Activated naive CD4-positive, alpha-beta T cell treated with Interleukin-2 at 50 U/mL for 16 hours (primary cell): ENCODE results near the gene CXorf65.

Experiments
- DNase-seq: peaks from one replicate; pipeline ENCODE4 v3.0.0-alpha.2; 2020

CXorf65 gene

DNA sequence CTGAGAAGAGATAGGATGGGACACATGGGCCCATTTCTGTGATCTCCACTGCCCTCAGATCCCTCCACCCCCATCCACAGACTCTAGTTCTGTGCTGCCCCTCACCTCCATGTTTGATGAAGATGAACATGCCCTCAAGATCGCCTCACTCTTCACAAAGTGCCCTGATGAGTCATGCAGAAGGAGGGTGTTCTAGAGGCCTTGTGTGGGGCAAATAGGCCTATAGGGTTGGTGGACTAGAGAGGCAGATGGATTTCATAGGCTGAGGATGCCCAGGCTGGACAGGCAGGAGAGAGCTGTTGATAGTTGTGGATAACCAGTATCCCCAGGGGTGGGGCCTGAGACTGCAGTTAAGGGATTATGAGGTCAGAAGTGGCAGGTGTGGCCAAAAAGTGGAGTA lies at the start of gene CXorf65:
CXorf65 (minus strand) TSS at position 314 of the 400 bp plus-strand sequence; CDS start at position 130, 184 bp downstream.
- no peak for DNase-seq

DNA sequence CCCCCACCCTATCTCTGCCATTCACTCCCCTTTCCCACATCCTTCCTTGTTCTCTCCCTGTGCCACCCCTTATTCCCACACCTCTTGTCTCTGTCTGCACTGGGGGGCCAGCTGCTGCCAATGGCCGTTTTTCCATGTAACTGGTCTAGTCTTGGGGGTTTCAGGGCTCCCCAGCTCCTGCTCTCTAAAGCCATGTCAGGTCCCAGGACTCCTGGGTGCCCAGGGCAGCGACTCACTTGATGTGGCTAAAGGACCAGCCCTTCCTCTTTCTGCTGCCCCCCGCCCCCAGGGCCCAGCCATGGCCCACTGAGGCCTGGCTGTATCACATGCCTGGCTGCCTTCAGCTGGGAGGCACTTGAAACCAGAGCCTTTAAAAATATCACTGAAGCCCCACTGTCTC lies 48.1 kb upstream of the CXorf65 start:
- DNase-seq = no peak

DNA sequence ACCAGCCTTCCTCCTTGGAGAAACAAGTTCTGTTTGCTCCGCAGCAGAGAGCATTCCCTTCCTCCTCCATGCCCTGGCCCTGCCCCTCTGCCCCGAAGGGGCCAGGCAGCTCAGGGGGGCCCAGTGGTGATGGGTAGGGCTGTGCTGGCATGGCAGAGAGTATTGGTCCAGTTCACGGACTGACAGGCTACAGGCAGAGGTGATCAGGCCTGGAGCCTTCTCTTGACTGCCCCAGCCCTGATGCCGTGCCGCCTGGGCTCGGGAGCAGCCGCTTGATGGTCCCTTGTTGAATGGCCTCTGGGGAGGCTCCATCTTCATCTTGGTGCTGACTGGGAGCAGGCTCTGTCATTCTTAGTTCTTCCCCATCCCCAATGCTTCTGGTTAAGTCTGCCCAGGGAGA lies 47.7 kb upstream of the CXorf65 start:
- no peak for DNase-seq

DNA sequence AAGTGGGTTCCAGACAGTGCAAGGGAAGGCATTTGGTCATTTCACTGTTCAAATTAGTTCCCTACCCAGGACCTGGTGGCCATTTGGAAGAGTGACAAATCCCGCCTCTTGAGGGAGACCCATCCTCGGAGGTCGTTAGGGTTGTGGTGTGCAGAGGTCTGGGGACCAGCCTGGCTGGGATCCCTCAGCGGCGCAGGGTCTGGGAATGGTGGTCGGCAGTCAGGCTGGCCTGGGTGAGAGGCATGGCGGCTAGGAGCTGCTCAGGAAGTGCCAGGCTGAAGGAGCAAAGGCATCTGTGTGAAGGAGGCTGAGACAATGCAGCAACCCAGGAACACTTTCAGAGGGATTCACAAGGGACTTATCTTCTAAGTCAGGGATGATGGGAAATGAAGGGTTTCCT lies 44.8 kb upstream of the CXorf65 start:
- no peak for DNase-seq

DNA sequence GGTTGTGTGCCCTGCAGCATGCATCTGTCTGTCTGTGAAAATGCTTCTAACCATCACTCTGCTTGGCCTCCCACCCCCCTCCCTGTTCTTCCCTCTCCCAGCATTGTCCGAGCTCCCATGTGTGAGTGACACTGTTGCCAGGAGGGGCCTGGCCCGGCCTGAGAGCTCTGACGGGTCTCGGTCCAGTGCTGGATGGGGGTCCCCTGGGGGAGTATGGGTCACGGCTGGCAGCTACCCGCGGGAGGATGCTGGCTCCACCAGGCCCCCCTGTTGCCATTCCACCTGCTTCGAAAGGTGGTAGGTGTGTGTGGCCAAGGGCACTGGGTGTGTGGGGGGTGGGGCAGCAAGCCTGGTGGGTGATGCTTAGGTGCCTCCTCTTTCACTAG lies 41.7 kb upstream of the CXorf65 start:
- no peak for DNase-seq

DNA sequence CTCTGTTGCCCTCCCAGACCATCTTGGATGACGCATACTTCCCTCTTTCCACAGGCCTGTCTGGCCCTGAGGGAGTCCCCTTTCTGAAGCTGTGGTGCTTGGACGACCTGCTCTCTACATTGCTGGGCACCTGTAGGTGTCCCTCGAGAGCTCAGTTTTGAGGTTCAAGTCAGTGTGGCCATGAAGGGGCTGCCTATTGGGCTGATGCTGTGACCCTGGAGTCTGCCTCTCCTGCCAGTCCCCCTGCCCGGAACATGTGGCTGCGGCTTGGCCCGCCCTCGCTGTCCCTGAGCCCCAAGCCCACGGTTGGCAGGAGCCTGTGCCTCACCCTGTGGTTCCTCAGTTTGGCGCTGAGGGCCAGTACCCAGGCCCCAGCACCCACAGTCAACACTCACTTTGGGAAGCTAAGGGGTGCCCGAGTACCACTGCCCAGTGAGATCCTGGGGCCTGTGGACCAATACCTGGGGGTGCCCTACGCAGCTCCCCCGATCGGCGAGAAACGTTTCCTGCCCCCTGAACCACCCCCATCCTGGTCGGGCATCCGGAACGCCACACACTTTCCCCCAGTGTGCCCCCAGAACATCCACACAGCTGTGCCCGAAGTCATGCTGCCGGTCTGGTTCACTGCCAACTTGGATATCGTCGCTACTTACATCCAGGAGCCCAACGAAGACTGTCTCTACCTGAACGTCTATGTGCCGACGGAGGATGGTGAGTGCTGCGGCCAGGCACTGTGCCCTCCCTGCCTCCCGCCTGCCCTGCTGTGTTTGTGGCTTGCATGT lies 41.1 kb upstream of the CXorf65 start:
- DNase-seq = no peak

DNA sequence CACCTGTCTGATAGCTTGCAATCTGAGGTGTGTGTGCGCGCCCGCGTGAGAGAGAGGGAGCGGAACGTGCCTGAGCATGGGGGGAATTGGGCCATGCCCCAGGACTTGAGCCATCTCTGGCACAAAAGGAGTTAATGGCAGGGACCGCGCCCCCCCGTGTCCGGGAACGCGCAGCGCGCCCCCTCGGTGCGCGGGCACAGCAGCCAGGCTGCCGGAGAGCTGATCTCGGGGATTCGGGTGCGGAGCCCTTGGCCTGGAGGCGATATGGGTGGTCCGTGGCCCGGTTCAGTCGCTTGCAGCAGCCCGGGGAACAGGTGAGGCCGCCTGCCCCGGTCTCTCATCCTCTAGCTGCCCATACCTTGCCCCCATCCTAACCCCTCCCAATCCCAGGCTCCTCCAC lies 38.1 kb upstream of the CXorf65 start, which contains the start of gene NLGN3:
NLGN3 (plus strand) TSS at position 191 of the 400 bp plus-strand sequence. CDS start 2,909 bp downstream, outside the sequence.
- no peak for DNase-seq

DNA sequence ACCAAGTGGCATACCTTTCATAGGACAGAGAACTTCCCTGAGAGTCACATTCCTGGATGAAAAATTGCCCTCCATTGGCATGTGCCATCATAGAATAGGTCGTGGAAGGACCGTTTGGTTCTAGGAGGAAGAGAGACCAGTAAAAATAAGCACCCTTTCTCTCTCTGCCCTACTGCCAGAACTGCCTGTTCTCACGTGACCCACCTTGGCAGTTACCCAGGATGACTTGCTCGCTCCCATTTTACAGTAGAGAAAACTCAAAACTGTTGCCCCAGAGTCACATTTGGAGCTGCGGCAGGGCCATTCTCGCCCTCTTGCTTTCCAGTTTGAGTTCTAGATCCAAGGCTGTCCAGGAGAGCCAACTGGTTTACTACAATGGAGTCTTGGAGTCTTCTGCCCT lies 37.0 kb upstream of the CXorf65 start:
- DNase-seq = no peak

DNA sequence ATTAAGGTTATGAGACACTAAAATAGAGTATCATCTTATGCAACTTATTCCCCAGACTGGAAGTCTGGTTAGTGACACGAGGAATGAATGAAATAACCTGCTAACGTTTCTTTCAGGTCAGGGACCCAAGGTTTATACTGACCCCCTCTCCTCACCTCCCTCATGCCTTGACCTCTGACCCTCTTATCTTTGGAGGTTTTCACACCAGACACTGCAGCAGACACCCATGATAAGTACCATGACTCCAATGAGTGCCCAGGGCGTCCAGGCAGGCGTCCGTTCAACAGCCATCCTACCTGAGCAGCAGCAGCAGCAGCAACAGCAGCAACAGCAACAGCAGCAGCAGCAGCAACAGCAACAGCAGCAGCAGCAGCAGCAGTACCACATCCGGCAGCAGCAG lies 33.9 kb upstream of the CXorf65 start:
- no peak for DNase-seq

DNA sequence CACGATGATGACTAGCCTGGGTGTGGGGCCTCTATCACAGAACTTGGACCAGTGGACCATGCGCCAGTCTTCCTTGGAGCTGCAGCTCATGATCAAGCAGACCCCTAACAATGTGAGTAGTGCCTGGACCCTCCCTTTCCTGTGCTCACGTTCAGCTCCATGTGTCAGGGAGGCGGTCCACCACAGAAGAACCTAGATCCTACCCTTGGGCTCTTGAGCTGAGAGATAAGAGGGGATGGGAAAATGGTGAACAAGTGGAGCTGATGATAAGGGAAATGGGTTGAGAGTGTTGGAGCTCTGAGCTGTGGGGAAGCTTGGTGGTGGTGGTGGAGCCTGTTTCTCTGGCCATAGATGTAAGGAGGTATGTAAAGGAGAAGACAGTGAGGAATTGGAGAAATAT lies 25.0 kb upstream of the CXorf65 start:
- no peak for DNase-seq

DNA sequence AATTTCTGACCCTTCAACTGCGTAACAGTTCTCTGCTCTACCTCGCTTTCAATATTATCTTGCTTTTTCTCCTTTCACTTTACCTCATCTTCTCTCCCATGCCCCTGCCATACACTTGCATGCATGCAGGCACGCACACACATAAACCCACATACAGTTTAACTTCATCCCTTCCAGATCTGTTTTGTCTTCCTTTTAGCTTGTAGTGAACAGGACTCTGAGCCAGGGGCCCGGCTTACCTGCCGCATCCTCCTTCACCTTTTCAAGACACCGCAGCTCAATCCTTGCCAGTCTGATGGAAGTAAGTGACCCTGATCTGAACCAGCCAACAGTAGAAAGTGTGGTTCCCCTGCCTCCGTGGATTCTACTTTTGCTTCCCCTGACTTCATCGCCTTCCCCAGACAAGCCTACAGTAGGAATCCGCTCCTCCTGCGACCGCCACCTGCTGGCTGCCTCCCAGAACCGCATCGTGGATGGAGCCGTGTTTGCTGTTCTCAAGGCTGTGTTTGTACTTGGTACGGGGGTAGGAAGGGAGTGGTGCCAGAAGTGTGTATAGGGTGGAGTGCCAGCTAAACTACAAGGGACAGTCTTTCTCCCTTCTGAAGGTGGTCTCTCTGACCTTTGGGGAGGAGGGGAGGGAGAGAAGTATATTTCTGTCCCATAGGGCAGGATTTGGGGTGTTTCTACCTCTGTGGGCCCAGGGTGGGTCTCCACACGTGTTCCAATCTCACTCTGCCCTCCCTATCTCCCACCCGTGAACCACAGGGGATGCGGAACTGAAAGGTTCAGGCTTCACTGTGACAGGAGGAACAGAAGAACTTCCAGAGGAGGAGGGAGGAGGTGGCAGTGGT lies 22.6 kb upstream of the CXorf65 start:
- DNase-seq = peak; percentile 77

DNA sequence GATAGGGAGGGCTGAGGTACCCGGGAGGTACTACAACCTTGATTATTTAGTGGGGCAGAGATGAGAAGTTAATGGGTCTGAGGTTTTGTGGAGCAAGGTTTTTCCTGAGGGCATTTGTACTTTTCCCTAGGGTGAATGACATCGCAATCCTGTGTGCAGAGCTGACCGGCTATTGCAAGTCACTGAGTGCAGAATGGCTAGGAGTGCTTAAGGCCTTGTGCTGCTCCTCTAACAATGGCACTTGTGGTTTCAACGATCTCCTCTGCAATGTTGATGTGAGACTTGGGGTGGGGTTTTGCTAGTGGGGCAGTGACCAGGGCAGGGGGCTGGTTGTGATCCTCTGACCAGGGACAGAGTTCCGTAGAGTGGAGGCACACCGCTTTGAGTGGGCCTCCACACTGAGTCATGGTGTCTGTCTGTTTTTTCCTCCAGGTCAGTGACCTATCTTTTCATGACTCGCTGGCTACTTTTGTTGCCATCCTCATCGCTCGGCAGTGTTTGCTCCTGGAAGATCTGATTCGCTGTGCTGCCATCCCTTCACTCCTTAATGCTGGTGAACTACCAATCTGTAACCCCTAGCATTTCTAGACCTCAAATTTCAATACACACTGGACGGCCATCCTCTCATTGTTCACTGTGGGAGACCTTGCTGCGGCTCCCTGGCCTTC lies 21.8 kb upstream of the CXorf65 start:
- no peak for DNase-seq

DNA sequence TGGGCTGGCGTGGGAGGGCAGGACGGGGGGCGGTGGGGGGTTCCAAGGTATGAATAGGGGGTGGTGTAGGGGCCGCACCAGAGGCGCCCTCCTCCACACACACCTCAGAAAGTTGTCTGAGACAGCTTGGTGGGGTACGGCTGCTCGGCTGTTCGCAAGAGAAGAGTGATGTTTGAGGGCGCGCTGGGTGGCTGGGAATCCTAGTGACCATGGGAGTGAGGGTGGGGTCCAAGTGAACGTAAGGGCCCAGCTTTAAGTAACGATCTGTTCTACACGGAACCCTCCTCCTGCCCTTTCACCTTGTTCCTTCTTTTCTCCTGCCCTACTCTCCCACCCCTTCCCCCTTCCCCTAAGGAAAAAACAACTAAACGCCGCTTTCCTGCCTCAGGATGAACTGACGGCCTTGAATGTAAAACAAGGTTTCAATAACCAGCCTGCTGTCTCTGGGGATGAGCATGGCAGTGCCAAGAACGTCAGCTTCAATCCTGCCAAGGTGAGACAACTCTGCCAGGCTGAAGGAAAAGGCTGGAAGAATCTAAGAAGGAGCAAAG lies 12.5 kb upstream of the CXorf65 start:
- DNase-seq = no peak

DNA sequence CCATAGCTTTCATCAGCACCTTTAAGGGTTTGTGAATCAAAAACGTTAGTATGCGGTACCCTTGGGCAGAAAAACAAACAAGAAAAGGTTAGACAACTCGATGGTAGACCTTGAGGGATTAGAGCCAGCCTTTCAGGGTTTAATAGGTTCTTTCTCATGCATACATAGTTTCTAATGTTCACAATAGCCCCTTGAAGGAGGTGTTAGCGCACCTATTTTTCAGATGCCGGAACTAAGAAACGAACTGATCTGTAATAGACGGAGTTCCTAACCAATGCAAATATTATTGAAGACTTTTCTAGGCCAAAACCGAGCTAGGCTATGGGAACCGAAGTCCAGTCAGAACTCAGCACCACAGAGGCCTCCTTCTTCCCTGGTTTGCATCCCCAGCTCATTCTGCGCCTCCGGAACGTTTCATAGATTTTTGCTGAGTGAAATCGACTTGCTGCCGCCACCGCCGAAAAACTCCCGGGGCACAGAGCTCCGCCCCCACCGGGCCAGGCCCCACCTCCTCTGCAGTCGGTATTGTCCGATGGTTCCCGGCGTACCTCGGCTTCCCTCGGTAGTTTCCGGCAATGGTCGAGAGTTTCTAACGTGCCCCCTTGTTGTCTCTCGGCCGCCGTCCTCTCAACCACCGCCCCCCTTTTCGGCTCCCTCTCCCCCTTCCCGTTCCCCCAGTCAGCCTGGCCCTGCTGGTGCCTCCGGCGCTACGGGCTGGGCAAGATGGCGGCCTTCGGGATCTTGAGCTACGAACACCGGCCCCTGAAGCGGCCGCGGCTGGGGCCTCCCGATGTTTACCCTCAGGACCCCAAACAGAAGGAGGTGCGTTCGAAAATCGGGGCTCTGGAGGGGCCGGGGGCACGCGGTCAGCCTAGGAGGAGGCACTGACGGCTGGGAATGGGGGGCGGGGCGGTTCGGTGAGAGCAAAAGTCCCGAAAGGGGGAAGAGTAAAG lies 11.8 kb upstream of the CXorf65 start, which contains the start of gene MED12:
MED12 (plus strand) TSS at position 565 of the 953 bp plus-strand sequence; CDS start at position 724, 159 bp downstream.
- peak; percentile 85 for DNase-seq

DNA sequence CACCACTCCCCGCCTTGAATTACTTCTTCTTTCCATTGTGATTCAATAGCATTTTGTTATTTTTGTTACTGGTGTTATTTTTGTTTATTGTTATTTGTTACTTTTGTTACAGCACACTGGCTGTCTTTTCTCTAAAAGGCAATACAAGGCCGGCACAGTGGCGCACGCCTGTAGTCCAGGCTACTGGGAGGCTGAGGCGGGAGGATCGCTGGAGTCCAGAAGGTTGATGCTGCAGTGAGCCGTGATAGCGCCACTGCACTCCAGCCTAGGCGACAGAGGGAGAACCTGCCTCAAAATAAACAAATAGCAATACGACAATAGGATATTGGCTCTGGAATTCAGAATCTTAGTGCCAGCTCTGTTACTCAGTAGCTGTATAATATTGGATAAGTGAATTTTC lies 10.8 kb upstream of the CXorf65 start:
- DNase-seq = no peak

DNA sequence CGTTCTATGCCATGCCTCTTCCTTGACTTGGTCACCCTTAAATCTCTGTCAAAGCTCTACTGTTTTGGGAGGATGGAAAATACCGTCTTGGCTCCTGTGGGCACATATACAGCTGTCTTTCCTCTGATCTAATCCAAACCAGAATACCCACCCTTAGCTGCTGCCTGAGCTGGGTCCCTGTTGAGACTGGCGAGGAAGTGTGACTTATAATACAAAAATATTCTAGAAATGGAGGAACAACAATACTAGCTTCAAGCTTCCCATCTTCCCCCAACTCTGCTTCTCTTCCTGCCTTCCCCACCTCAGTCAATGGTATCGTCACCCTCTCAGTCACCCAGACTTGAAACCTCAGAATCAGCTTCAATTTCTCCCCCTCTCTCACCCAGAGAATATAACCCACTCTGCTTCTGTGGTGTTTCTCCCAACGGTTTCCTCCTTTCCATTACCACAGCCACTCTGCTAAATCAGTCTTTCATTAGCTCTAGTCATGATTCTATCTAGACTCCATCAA lies 5.4 kb upstream of the CXorf65 start:
- DNase-seq = no peak

DNA sequence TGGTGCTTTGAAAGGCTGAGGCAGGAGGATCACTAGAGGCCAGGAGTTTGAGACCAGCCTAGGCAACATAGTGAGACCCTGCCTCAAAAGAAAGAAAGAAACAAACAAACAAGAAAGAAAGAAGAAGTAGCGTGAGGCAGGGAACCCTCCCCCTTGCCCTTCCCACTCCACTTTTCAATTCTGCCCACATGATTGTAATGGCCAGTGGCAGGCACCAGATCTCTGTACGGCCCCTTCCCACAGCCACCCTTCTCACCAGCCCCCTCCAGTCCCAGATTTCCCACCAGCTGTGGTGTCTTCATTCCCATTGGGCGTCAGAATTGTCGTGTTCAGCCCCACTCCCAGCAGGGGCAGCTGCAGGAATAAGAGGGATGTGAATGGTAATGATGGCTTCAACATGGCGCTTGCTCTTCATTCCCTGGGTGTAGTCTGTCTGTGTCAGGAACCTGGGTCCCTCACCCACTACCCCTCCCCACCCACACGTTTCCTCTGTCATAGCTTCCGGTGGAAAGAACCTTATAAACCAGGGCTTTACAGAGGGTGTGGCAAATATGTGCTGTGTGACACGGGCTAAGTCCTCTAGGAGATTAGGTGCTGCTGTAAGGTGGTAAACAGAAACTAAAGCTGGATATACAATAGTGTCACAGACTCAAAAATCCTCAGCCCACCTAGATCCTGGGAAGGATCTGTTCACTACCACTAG lies 4.8 kb upstream of the CXorf65 start, which contains the start of gene IL2RG:
IL2RG (minus strand) TSS at position 437 of the 703 bp plus-strand sequence; CDS start at position 399, 38 bp downstream.
- DNase-seq = peak; percentile 76

DNA sequence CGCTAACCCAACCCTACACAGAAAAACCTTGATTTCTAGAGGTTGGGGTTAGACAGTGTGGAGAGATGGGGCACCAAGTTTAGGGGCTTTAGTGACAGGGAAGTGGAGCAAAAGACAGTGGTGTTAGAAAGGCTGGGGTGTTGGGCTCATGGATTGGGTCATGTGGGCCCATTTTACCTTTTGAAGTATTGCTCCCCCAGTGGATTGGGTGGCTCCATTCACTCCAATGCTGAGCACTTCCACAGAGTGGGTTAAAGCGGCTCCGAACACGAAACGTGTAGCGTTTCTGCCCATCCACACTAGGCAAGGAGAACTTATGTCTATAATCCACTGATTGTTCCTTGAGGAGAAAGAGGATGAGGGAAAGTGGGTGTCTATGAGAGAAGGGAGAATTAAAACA lies 2.5 kb upstream of the CXorf65 start:
- DNase-seq = no peak

DNA sequence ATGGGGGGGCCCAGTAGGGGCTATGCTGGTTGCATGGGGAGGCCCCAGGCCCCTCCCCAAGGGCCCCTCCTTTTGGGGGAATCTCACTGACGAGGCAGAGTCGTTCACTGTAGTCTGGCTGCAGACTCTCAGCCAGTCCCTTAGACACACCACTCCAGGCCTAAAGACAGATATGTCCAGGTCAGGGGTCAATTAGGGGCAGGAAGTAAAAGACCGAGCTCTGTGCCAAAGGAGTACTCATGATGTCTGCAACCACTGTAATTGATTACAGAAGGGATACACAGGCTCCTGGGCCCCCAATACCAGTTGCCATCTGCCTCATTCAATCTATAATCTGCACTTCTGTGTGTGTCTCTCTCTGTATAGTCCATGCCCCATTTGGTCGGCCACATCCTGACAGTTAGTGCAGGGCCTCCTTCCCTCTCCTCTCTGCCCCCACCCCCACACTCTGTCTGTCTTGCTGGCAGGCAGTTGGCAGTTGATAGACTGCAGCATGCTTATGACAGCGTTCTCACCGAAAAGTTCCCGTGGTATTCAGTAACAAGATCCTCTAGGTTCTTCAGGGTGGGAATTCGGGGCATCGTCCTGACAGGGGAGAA lies 1.3 kb upstream of the CXorf65 start:
- DNase-seq = peak; percentile 30

DNA sequence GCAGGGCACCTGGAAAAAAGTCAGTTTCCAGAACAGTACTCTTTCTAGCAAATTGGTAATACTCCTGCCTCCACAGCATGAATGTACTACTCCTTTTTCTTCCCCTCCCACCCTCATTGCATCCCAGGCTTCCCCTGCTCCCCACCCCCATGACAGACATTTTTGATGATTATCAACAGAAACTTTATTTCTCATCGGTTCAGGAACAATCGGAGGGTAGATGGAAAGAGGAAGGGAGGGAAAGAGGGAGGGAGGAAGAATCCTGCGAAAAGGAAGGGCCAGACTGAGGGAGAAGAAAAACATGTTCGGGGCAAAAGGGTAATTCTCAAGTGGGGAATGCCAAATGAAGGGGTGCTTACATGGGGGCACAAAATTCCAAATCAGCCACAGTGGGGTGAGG lies 705 bp upstream of the CXorf65 start:
- DNase-seq = no peak
